IPS-15b (cell line): Measurements from ENCODE around the gene PMEPA1.

Source experiments
- H3K27me3 ChIP-seq: one replicate; pipeline ENCODE4 v1.6.1; 2013; ENCODE audit warnings: low read length; ENCODE audit not compliant: control insufficient read depth, insufficient read depth
- H3K36me3 ChIP-seq: one replicate; pipeline ENCODE4 v1.6.1; 2013; ENCODE audit warnings: low read length; ENCODE audit not compliant: control insufficient read depth, insufficient read depth
- H3K4me1 ChIP-seq: one replicate; pipeline ENCODE4 v1.6.1; 2013; ENCODE audit warnings: mild to moderate bottlenecking, low read length; ENCODE audit not compliant: control insufficient read depth, insufficient read depth
- H3K4me3 ChIP-seq: one replicate; pipeline ENCODE4 v1.5.1; 2013; ENCODE audit warnings: low read depth, low read length
- H3K9ac ChIP-seq: one replicate; pipeline ENCODE4 v1.6.1; 2013; ENCODE audit warnings: low read depth, mild to moderate bottlenecking, low read length
- H3K9me3 ChIP-seq: one replicate; pipeline ENCODE4 v1.6.1; 2013; ENCODE audit warnings: mild to moderate bottlenecking, low read length; ENCODE audit not compliant: control insufficient read depth, insufficient read depth

The PMEPA1 gene

DNA sequence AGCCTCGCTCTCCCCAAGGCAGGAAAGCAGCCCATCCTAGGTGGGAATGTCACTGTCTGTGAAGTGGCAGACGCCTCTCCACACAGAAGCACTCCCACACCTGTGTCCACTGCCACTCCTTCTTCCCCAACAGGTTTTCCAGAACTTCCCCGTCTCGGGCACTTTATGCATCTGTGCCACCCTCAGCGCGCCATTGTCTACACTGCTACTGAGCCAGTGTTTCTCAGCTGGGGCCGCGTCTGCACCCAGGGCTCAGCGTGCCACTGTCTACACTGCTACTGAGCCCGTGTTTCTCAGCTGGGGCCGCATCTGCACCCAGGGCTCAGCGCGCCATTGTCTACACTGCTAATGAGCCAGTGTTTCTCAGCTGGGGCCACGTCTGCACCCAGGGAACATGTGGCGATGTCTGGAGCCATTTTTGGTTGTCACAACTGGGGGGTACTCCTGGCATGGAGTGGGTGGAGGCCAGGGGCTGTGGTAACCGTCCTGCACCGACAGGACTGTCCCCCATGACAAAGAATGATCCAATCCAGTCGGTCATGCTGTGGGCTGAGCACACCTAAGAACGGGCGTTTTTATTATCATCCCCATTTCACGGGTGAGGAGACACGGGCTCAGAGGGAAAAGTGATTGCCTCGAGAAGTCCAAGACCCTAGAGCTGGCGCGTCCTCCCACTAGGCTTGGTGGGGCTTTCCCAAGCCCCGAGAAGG, 47.9 kb downstream of the PMEPA1 start:
- Histone ChIP-seq H3K4me1 (no peaks in the 10 kb centered on the region), H3K9ac (no peak overlapping the region), H3K36me3 (peaks cover 9% of the 10 kb centered on the region), H3K9me3 (no peaks in the 10 kb centered on the region), H3K4me3 (no peak overlapping the region), H3K27me3 (no peaks in the 10 kb centered on the region)

- H3K4me3 ChIP-seq: no peak overlapping the region
- H3K36me3 ChIP-seq: peaks cover 9% of the 10 kb centered on the region
- no peaks in the 10 kb centered on the region for H3K27me3 ChIP-seq
Measured at GRCh38 chr20:57660922-57661745, 48.7 kb downstream of the PMEPA1 start.

GRCh38 chr20:57660181-57660921, 49.5 kb downstream of the PMEPA1 start:
- Histone ChIP-seq H3K27me3 (no peaks in the 10 kb centered on the region), H3K9ac (no peak overlapping the region), H3K36me3 (peaks cover 9% of the 10 kb centered on the region), H3K4me3 (no peak overlapping the region), H3K9me3 (no peaks in the 10 kb centered on the region), H3K4me1 (no peaks in the 10 kb centered on the region)

More at GRCh38 chr20:57660922-57661745, 48.7 kb downstream of the PMEPA1 start:
- H3K4me1 ChIP-seq: no peaks in the 10 kb centered on the region
- H3K9me3 ChIP-seq: no peaks in the 10 kb centered on the region
- H3K9ac ChIP-seq: no peak overlapping the region

DNA sequence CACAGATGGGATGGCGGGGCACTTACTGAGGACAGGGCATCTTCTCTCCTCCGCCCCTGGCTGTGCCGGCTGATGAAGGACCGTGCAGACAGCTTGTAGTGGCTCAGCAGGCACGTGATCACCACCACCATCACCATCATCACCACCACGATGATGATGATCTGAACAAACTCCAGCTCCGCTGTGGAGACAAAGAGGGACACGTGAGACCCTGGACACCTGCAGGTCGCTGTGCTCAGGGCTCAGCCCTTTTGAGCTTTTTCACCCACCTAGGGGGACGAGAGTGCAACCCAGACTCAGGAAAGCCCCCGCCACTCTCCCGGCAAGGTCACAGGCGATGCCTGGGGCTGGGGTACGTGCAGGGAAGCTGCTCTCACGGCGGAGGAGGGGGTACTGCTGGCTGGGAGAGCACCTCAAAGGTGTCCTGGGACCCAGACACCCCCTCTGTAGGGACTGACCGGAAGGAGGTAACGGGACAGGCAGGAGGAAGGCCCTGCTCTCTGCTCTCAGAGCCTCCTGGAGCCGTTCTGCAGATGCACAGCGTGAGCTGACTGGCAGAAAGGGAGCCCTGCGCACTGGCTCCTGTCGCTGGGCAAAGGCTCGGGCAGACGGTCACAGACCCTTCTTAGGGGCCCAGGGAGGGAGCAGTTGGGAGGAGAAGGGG, 50.2 kb downstream of the PMEPA1 start:
- Histone ChIP-seq H3K4me1 (no peaks in the 10 kb centered on the region), H3K9ac (no peak overlapping the region), H3K36me3 (peaks cover 9% of the 10 kb centered on the region), H3K9me3 (no peaks in the 10 kb centered on the region), H3K27me3 (no peaks in the 10 kb centered on the region), H3K4me3 (no peak overlapping the region)

DNA sequence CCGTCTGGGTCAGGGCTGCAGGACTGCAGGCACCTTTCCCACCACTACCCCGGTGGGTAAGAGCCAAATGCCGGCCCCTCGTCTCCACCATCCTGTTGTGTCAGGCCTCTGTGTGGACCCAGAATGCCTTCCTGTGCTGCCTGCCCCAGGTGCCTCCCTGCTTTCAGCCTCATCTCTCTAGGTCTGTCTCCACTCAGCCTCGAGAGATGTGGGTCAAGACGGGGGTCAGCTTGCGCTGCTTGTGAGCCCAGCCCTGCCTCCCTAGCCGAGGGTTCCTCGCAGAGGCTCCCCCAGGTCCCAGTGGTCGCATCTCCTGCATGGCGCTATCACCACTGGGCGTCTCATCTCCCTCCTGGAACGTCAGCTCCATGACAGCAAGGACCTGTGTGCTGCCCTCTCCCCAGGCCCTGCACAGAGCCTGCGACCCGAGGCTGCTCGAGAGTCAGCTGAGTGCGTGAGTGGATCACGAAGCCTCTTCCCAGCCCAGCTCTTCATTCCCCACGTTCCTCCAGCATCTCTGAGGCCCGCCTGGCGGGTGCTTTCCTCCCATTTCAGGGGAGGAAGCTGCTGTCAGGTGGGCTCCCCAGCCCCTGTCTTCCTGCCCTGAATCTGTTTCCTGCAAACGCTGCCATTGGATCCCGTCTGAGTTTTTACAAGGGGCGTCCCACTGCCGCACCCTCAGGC, 50.8 kb downstream of the PMEPA1 start:
- Histone ChIP-seq H3K4me3 (no peak overlapping the region), H3K4me1 (peaks cover 2% of the 10 kb centered on the region), H3K9me3 (no peaks in the 10 kb centered on the region), H3K9ac (no peak overlapping the region), H3K27me3 (no peaks in the 10 kb centered on the region), H3K36me3 (peaks cover 9% of the 10 kb centered on the region)

DNA sequence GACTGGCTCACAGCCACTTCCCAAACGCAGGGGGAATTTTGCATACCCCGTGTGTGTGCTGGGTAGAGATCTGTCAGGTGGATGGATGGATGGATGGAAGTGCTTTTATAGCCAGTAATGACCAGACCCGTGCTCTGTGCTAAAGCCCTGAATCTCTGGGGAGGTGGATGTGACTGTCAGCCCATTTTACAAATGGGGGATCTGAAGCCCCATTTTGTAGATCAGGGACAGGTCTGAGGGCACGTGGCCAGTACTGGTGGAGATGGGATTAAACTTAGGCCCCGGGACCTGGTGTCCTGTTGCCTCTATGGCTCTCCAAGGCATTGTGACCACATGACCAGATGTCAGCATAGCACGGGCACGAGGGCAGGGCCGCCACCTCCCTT, 51.4 kb downstream of the PMEPA1 start:
- Histone ChIP-seq H3K9me3 (no peaks in the 10 kb centered on the region), H3K27me3 (no peaks in the 10 kb centered on the region), H3K4me3 (no peak overlapping the region), H3K9ac (no peak overlapping the region), H3K36me3 (peaks cover 9% of the 10 kb centered on the region), H3K4me1 (peaks cover 2% of the 10 kb centered on the region)

- no peaks in the 10 kb centered on the region for H3K9me3 ChIP-seq
- peaks cover 11% of the 10 kb centered on the region for H3K36me3 ChIP-seq
- no peak overlapping the region for H3K9ac ChIP-seq
Measured at GRCh38 chr20:57657535-57658446, 52.0 kb downstream of the PMEPA1 start.

GRCh38 chr20:57656821-57657534, 52.8 kb downstream of the PMEPA1 start:
- H3K9me3 ChIP-seq: no peaks in the 10 kb centered on the region
- H3K4me1 ChIP-seq: peaks cover 2% of the 10 kb centered on the region
- no peak overlapping the region for H3K4me3 ChIP-seq
- H3K36me3 ChIP-seq: peaks cover 18% of the 10 kb centered on the region
- H3K9ac ChIP-seq: no peak overlapping the region
- H3K27me3 ChIP-seq: no peaks in the 10 kb centered on the region

More at GRCh38 chr20:57657535-57658446, 52.0 kb downstream of the PMEPA1 start:
- no peak overlapping the region for H3K4me3 ChIP-seq
- H3K4me1 ChIP-seq: peaks cover 2% of the 10 kb centered on the region
- H3K27me3 ChIP-seq: no peaks in the 10 kb centered on the region

GRCh38 chr20:57656252-57656820, 53.5 kb downstream of the PMEPA1 start:
- Histone ChIP-seq H3K36me3 (peaks cover 16% of the 10 kb centered on the region), H3K27me3 (no peaks in the 10 kb centered on the region), H3K9me3 (no peaks in the 10 kb centered on the region), H3K4me3 (no peak overlapping the region), H3K9ac (no peak overlapping the region), H3K4me1 (peaks cover 2% of the 10 kb centered on the region)

DNA sequence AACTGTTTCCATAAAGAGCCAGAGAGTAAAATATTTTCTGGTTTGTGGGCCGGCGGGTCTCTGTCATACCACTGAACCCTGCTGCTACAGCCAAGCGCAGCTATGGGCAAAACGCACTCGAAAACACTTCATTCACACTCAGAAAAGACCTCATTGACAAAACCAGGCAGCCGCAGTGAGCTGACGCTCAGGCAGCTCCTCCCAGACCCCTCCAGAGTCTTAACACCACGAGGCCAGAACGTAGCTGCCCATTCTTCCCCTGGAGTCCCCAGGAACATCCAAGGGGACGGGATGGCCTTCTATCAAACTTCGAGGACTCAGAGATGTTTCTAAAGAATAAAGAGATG, 54.0 kb downstream of the PMEPA1 start:
- Histone ChIP-seq H3K27me3 (no peaks in the 10 kb centered on the region), H3K9ac (no peak overlapping the region), H3K4me3 (no peak overlapping the region), H3K9me3 (no peaks in the 10 kb centered on the region), H3K4me1 (peaks cover 2% of the 10 kb centered on the region), H3K36me3 (peaks cover 16% of the 10 kb centered on the region)
